HG02798 (cell line): ENCODE results near the gene IKZF3.
A peak's percentile ranks its signal among the peaks of the same experiment; 100 is the strongest.

ENCODE experiments used
- ATAC-seq: cut with Tn5 transposase; IDR thresholded peaks from one replicate; pipeline ENCODE4 v1.9.1; 2021; ENCODE audit warnings: mild to moderate bottlenecking; ENCODE audit not compliant: unreplicated experiment, poor library complexity

The IKZF3 gene

DNA sequence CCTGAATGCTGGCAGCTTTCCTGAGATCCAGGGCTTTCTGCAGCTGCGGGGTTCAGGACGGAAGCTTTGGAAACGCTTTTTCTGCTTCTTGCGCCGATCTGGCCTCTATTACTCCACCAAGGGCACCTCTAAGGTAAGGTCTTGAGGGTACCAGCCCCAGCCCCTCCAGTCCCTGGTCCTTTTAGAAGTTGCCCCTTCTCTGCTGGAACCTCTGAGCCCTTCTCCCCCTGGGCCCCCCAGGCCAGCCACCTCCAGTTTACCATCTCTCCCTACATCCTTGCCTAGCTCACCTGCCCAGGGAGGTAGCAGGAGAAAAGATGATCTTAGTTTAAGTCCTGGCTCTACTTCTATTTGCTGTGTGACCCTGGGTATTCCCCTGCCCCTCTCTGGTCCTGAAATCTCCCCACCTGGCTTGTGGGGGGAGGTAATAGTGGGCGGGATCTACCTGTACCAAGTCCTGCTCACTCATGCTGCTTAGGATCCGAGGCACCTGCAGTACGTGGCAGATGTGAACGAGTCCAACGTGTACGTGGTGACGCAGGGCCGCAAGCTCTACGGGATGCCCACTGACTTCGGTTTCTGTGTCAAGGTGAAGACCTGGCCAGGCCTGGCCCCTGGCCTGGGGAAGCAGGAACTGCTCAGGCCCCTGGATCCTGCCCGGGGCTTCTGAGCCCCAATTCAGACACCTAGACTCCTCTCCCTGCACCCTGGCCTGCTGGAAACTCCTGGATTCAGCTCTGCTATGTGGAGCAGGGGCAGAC, 119.9 kb downstream of the IKZF3 start:
- ATAC-seq: no peak

DNA sequence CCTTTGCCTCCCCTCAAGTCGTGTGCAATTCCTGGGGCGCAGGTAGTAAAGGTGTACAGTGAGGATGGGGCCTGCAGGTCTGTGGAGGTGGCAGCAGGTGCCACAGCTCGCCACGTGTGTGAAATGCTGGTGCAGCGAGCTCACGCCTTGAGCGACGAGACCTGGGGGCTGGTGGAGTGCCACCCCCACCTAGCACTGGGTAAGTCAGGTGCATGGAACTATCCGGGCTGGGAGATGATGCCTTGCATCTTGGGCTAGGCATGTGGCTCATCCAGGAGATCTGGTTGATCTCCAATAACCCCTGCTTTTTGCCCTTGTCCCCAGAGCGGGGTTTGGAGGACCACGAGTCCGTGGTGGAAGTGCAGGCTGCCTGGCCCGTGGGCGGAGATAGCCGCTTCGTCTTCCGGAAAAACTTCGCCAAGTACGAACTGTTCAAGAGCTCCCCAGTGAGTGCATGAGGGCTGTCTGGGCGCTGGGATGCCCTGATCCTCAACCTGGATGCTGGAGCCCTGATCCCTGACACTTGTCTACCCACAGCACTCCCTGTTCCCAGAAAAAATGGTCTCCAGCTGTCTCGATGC, 121.2 kb downstream of the IKZF3 start:
- ATAC-seq: no peak

DNA sequence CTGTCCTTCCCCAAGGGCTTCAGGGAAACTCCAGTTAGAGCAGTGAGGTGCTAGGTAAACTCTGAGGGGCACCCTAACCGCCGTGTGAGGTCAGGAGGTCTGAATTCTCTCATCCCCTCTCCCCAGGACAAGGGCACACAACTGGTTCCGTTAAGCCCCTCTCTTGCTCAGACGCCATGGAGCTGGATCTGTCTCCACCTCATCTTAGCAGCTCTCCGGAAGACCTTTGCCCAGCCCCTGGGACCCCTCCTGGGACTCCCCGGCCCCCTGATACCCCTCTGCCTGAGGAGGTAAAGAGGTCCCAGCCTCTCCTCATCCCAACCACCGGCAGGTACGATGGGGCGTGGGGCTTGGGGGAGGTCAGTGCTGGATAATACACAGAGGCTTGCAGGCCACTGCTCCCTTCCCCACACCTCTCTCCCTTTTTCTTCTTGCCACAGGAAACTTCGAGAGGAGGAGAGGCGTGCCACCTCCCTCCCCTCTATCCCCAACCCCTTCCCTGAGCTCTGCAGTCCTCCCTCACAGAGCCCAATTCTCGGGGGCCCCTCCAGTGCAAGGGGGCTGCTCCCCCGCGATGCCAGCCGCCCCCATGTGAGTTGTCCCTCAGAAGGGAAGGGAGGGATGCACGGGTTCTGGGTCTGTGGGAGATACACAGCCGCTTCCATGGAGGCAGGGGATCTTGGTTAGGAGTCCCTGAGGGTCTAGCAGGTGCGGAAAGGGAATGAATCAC, 121.8 kb downstream of the IKZF3 start:
- no peak for ATAC-seq

DNA sequence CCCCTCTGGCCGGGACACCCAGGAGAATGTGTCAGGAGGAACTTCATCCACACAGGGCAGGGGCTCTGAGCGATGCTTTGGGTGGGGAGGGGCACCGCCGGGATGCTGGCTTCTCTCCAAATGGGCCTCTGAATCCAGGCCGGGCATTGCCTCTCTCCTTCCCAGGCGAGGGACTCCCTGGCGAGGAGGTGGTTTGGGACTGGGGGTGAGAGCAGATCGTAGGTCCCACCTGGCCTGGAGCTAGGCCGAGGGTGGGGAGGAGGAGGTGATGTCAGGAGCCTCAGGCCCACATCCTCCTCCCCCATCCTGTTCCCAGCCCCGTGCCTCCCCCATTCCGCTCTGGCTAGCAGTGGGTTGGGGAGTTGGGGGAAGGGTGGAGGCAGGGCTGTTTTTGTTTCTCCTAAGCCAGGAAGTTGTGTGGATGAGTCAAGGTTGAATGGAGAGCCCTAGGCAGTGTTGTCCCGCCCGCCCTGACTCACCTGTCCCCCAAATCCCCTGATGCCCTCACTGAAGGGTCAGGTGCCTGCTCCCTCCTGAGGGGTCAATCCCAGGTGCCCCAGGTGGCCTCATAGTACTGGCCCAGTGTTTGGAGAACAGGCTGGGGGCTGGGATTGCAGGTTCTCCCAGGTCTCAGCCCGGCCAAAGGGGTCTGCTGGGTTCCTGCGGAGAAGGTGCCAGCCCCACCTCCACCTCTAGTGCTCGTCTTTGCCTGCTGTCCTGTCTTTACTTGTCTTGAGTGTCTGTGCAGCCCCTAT, 123.6 kb downstream of the IKZF3 start:
- no peak for ATAC-seq

DNA sequence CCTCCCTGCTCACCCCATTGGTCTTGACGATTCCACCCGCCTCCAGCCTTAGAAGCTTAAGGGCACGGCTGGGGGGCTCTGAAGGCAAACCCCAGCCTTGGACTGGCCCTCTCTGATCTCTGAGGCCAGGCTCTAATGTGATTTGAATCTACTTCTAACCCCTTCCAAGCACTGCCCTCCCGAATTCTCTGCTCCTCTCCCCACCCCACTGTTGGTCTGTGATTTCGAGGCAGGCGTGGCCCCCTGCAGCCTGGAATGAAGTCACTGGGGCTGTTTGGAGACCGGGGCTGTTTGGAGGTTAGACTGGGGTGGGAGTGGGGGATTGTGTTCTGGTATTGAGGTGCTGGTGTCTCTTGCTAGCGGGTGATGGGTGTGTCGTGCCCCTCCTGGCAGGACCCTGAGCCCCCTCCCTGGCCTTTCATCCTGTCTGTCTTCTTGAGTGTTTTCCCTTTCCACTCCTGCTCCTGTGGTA, 124.2 kb downstream of the IKZF3 start:
- ATAC-seq: no peak

DNA sequence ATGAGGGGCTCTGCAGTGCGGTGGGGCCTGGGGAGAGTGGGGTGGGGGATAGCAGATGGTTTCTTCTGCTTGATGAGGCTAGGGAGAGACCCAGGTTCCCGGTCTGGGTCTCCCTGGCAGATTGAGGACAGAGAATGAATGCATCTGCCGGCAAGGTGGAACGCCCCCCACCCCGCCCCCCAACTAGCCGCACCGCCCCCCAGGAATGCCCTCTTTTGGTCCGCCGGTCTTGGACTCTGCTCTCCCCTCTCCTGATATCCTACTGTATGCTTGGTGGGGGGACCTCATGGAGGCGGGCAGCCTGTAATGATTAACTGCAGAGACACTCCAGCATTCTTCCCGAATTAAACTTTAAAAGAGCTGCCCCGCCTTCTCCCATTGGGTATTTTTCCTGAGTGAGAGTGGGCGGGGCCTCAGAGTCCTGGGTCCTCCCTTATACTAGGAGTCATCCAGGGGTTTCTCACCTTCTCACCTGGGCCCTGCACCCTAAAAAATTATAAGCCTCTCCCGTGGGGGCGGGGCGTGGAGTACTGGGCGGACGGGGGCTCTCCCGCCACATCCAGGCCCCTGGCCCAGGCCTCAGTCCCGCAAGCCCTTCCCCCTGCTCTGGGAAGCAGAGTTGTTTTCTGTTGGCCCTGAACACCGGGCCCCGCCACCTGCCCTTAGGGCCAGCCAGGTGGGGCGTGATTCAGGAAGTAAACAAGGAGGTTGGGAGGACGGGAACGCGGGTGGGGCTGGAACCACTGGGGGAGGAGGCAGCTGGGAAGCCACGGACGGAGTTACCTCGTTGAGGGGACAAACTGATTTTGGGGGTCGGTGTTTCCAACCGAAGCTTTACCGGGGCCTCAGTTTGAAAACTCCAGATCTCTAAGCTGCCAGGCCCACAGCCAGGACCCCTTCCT, 124.9 kb downstream of the IKZF3 start:
- ATAC-seq: no peak

DNA sequence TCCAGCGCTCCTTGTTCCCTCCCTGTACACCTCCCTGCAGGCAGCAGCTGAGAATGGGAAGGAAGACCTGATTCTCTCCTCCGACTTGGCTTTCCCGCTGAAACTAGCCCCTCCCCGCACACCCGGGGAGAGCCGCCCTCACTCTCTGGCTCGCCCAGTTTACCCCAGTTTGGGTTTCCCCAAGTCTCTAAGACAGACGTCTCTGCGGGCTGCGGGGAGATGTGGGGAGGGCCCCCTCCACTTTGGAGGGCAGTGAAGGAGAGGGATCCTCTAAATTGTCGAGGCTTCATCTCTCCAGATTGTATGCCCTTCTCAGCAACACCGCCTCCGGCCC, 125.6 kb downstream of the IKZF3 start:
- no peak for ATAC-seq

DNA sequence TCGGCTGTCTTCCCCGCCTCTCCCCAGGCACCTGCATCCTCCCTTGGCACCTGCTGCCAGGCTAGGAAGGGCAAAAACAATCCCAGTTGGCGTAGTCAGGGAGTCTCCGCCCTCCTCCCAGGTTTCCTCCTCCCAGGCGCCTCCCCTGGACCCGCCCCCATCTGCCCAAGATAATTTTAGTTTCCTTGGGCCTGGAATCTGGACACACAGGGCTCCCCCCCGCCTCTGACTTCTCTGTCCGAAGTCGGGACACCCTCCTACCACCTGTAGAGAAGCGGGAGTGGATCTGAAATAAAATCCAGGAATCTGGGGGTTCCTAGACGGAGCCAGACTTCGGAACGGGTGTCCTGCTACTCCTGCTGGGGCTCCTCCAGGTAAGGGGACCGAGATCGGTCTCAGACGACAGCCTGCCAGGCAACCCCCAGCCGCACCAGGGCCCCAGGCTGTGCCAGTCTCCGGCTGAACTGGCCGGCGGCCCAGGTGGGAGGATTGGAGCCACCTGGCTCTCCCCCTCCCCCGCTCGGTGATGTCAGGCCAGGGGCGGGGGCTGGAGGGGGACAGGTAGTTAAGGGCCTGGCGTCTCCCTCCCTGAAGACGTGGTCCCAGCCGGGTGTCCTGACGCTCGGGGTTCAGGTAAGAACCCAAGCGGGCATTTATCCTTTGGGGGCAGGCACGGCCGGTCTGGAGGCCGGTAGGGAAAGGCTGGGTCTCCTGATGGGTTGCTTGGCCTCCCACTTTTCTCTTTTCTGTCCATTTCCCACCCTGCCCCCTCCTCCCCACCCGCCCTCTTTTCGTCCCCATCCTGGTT, 126.1 kb downstream of the IKZF3 start, which contains the start of gene GRB7:
Gene GRB7, plus strand, starts transcription at position 179 of the 808 bp plus-strand sequence. CDS start 4,364 bp downstream, outside the sequence.
- ATAC-seq: no peak

DNA sequence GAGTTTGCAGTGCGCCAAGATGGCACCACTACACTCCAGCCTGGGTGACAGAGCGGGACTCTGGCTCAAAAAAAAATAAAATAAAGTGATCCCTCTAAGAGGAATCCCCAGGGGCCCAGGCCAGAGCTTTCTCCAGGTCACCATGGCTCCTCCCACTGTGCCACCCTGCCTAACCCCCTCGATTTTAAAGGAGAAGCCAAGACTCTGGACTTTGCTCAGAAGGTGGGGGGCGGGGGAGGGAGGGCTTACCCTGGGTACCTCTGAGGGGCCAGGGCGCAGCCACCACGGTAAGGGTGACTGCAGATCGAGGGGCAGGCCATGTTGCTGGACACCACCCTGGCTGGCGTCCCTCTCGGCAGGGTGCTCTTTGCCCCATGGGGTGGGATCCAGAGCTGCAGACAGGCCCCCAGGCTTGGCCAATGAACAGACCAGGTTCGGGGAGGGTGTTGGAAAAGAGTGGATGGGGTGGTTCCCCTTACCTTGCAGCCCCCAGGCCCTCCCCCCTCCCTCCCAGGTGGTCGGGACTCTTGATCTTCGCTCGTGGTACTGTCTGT, 126.8 kb downstream of the IKZF3 start:
- ATAC-seq: no peak

DNA sequence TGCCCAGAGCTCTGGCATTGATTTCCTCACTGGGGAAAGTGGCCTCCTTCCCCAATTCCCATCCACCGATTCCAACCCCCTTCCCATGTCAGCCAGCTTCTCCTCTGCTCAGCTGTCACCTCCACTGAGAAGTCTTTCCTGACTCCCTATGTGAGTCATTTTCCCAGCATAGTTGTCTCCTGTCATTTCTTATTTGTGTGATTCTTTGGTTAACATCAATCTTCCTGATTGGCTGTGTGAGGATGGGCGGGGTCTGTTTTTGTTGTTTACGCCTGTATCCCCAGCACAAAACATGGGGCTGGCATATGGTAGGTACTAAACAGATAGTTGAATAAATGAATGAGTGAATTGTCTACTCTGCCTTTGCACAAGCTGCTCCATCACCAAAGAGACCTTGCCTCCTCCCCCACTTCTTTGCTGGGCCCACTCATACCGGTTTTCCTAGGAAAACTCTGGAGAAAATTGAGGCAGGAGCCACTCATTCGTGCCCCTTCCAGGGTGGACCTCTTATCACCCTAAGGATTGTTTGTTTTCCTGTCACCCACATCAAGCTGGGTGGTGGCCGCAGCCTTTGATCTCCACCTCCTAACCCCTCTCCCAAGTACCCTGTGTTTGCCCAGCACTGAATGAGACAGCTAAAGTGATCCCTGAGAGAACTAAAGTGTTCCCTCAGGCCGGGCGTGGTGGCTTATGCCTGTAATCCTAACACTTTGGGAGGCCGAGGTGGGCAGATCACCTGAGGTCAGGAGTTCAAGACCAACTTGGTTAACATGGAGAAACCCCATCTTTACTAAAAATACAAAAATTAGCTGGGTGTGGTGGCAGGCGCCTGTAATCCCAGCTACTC, 127.6 kb downstream of the IKZF3 start:
- ATAC-seq: no peak

DNA sequence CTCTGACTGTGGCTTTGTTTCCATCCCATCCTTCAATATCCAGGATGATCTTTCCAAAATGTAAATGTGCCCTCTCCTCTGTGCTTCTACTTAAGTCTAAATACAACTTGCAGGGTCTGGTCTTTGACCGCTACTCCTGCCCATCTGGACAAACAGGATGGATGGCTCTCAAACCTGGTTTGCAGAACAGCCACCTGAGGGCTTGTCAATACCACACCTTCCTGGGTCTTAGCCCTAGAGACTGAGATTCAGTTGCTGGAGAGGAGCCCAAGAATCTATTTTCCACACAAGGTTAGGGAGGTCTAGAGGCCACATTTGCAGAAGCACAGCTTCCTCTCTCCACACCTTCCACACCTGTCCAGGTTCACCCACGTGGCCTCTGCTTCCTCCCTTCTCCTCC, 128.2 kb downstream of the IKZF3 start:
- ATAC-seq: no peak

DNA sequence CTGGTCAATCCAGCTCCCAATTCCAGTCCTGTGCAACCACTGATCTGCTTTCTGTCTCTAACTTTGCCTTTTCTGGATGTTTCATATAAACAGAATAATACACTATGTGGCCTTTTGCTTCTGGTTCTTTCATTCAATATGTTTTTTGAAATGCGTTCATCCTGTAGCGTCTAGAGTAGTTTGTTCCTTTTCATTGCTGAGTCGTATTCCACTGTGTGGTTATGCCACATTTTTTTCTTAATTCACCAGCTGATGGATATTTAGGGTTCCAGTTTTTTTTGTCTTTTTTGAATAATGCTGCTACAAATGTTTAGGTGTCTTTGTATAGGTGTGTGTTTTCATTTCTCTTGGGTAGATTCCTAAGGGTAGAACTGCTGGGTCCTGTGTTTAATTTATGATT, 131.5 kb downstream of the IKZF3 start:
- no peak for ATAC-seq

DNA sequence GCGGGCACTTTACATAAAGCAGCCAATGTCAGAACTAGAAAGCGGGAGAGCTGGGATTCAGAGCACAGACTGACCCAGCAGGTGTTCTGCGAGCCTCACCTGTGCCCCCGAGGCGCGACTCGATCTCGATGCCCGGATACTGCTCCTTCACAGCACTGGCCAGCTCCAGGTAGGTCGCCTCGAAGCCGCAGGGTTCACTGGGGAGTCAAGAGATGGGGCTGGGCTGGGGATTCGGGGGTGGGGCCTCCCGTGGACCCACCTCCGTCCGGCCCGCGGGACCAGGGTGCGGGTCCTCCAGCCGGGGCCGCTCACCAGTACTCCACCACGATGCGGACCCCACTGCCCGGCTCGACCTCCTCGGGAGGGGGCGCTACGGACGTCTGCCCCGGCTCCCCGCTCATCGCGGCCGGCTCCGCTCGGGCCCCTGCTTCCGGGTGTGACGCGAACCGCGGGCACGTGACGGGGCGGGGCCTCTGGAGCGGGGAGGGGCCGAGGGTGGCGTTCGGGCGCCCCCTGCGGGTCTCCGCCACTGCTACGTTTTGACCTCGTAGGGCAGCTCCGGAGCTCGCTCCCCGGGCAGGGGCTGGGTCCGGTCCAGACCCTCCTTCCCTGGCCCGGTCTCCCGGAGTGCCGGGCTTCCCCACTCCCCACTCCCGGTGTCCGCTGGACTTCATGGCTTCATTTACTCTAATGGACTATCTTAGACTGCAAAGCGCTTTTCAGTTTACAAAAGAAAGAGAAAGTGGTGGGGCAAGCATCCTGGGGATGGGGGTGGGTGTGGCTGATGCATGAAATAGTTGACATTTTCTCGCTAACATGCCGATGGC, 133.8 kb downstream of the IKZF3 start, which contains the start of gene MIEN1:
Gene MIEN1, minus strand, starts transcription at position 438 of the 827 bp plus-strand sequence. Its CDS starts 37 bp downstream, at position 401.
- peak; percentile 96 for ATAC-seq

DNA sequence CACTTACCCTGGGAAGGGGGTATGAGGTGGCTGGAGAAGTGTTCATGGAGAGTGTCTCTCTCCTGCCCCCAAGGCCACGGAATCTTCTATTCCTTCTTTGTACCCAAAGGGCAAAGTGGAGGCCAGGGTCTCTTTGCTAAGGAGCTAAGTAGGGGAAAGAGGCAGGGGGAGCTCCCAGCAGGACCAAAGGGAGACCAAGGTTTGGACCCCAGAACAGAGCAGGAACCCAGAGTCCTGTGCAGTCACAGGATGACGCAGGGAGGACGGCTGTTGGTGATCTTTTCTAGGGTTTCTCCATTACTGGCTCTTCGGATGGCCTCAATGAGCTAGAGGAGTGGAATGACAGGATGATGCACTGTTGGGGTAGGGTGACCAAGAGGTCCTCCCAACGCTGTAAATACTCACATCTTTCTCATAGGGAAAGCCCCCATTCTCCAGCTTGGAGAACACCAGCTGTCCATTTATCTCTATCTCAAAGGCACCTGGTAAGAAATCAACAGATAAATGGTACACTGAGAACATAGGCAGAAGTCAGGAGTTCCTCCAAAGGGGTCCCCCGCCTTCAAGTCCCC, 134.7 kb downstream of the IKZF3 start:
- ATAC-seq: no peak

DNA sequence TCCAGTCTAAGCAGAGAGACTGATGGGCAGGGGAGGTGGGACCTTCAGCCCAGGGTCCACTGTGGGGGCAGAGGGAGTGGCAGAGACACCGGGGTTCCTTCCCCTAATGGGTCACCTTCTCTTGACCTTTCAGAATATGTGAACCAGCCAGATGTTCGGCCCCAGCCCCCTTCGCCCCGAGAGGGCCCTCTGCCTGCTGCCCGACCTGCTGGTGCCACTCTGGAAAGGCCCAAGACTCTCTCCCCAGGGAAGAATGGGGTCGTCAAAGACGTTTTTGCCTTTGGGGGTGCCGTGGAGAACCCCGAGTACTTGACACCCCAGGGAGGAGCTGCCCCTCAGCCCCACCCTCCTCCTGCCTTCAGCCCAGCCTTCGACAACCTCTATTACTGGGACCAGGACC, 136.6 kb downstream of the IKZF3 start:
- no peak for ATAC-seq

DNA sequence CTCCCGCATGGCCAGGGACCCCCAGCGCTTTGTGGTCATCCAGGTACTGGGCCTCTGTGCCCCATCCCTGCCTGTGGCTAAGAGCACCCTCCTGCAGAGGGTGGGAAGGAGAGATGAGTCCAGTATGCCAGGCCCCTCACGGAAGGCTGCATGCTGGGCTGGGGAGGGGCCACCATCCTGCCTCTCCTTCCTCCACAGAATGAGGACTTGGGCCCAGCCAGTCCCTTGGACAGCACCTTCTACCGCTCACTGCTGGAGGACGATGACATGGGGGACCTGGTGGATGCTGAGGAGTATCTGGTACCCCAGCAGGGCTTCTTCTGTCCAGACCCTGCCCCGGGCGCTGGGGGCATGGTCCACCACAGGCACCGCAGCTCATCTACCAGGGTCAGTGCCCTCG, 137.5 kb downstream of the IKZF3 start:
- no peak for ATAC-seq
